Tibial artery (tissue), 4 donors: ENCODE measurements around the gene CYB5R4.

Experiments used
- DNase-seq, 2 donors: peaks; one replicate each; pipeline ENCODE4 v3.0.0-alpha.2; 2019
- H3K27ac ChIP-seq, 2 donors: fragments of 200-600 bp; sonication (generic) in 1 of 2; 1 replicate in 1 of 2; 2 replicates in 1 of 2; pipeline ENCODE4 v1.5.1; 2018 to 2019; ENCODE audit warnings: mild to moderate bottlenecking in 1 of 2
- H3K27me3 ChIP-seq, 2 donors: fragments of 200-600 bp; sonication (generic) in 1 of 2; one replicate each; pipeline versions ENCODE4 v1.5.1 to v1.6.0; 2016 to 2019
- H3K36me3 ChIP-seq, 3 donors: fragments of 200-600 bp; sonication (generic) in 2 of 3; one replicate each; pipeline ENCODE4 v1.5.1; 2016 to 2019; ENCODE audit warnings: mild to moderate bottlenecking in 2 of 3
- H3K4me1 ChIP-seq, 4 donors: fragments of 200-600 bp; sonication (generic) in 2 of 4; 1 replicate in 3 of 4; 2 replicates in 1 of 4; pipeline ENCODE4 v1.5.1; 2016 to 2019
- H3K4me3 ChIP-seq, 2 donors: fragments of 200-600 bp; sonication (generic) in 1 of 2; 1 replicate in 1 of 2; 2 replicates in 1 of 2; pipeline ENCODE4 v1.5.1; 2018 to 2019; ENCODE audit warnings: mild to moderate bottlenecking in 2 of 2
- H3K9me3 ChIP-seq, 3 donors: fragments of 200-600 bp; sonication (generic) in 1 of 3; one replicate each; pipeline ENCODE4 v1.5.1; 2016 to 2019
- CTCF ChIP-seq, 2 experiments: fragments of 200-600 bp in 1 of 2; fragments of 450-650 bp in 1 of 2; IDR thresholded peaks; one replicate each; pipeline ENCODE4 v1.5.1; 2017 to 2019; ENCODE audit warnings: antibody characterized with exemption in 2 of 2, mild to moderate bottlenecking in 1 of 2, moderate library complexity in 1 of 2
- intact Hi-C: fragments of 100-400 bp; cut with DNase I; formaldehyde crosslinking; loops from one replicate; pipeline ENCODE4 v1.15.0; 2023; ENCODE audit warnings: low total_unique reads

The CYB5R4 gene

GRCh38 chr6:84013354-84013753 lies 153.9 kb downstream of the CYB5R4 start:
- Histone ChIP-seq H3K4me1 (peaks cover 0 to 5% (median 0%) of the 10 kb centered on the region in 4 donors), H3K27ac (no peak overlapping the region), H3K9me3 (no peaks in the 10 kb centered on the region), H3K36me3 (no peaks in the 10 kb centered on the region), H3K27me3 (no peaks in the 10 kb centered on the region), H3K4me3 (no peak overlapping the region)
- intact Hi-C loops: no loop called here
- no peak for DNase-seq
- no peak for TF ChIP-seq CTCF (IDR thresholded peaks at IDR 0.05)

GRCh38 chr6:84013931-84014330 lies 154.4 kb downstream of the CYB5R4 start:
- Histone ChIP-seq H3K9me3 (no peaks in the 10 kb centered on the region), H3K27me3 (no peaks in the 10 kb centered on the region), H3K4me3 (no peak overlapping the region), H3K27ac (no peak overlapping the region), H3K4me1 (peaks cover 0 to 5% (median 0%) of the 10 kb centered on the region in 4 donors), H3K36me3 (no peaks in the 10 kb centered on the region)
- TF ChIP-seq CTCF (IDR thresholded peaks at IDR 0.05): no peak
- no peak for DNase-seq
- intact Hi-C loops: no loop called here

GRCh38 chr6:84016029-84016428 lies 156.5 kb downstream of the CYB5R4 start:
- intact Hi-C loops: no loop called here
- no peak for DNase-seq
- no peaks in the 10 kb centered on the region for H3K27me3 ChIP-seq
- no peaks in the 10 kb centered on the region for H3K9me3 ChIP-seq
- TF ChIP-seq CTCF (IDR thresholded peaks at IDR 0.05): no peak
- H3K36me3 ChIP-seq: no peaks in the 10 kb centered on the region
- H3K27ac ChIP-seq: no peak overlapping the region
- H3K4me3 ChIP-seq: no peak overlapping the region
- H3K4me1 ChIP-seq: peaks cover 0 to 7% (median 0%) of the 10 kb centered on the region in 4 donors
